KMS-11 (cell line): ENCODE data around the gene LUZP1.

Experiments used
- H2AFZ ChIP-seq: fragments of 200-600 bp; sonication (generic); 2 replicates; pipeline ENCODE4 v1.6.1; 2016; ENCODE audit warnings: antibody characterized with exemption, mixed run types, low read depth
- H3K27ac ChIP-seq: fragments of 200-600 bp; sonication (generic); 2 replicates; pipeline ENCODE4 v1.6.1; 2016; ENCODE audit warnings: mild to moderate bottlenecking, mixed run types
- H3K27me3 ChIP-seq: fragments of 200-600 bp; sonication (generic); 2 replicates; pipeline ENCODE4 v1.6.1; 2017; ENCODE audit warnings: mild to moderate bottlenecking, low read depth, mixed run types, moderate library complexity; ENCODE audit not compliant: insufficient read depth
- H3K36me3 ChIP-seq: fragments of 200-600 bp; sonication (generic); 2 replicates; pipeline ENCODE4 v1.6.1; 2017; ENCODE audit warnings: mild to moderate bottlenecking, mixed run types; ENCODE audit not compliant: insufficient read depth
- H3K4me1 ChIP-seq: fragments of 200-600 bp; sonication (generic); 2 replicates; pipeline ENCODE4 v1.6.1; 2016; ENCODE audit warnings: mild to moderate bottlenecking, low read depth, mixed run types; ENCODE audit not compliant: poor library complexity, severe bottlenecking
- H3K4me2 ChIP-seq: fragments of 200-600 bp; sonication (generic); 2 replicates; pipeline ENCODE4 v1.7.0; 2016; ENCODE audit warnings: mild to moderate bottlenecking, mixed run types
- H3K4me3 ChIP-seq: fragments of 200-600 bp; sonication (generic); IDR thresholded peaks from 2 replicates; pipeline ENCODE4 v1.6.1; 2017; ENCODE audit warnings: low read depth, low read length, mixed read lengths; ENCODE audit not compliant: insufficient read depth
- H3K79me2 ChIP-seq: fragments of 200-600 bp; sonication (generic); 2 replicates; pipeline ENCODE4 v1.6.1; 2016; ENCODE audit warnings: low read depth, mixed run types; ENCODE audit not compliant: insufficient read depth
- H3K9ac ChIP-seq: fragments of 200-600 bp; sonication (generic); 2 replicates; pipeline ENCODE4 v1.6.1; 2016; ENCODE audit warnings: mild to moderate bottlenecking, mixed run types
- H4K20me1 ChIP-seq: fragments of 200-600 bp; sonication (generic); 2 replicates; pipeline ENCODE4 v1.6.1; 2016; ENCODE audit warnings: mild to moderate bottlenecking, mixed run types; ENCODE audit not compliant: insufficient read depth
- CTCF ChIP-seq: fragments of 200-600 bp; sonication (generic); conservative IDR thresholded peaks from 2 replicates; pipeline ENCODE4 v1.6.1; 2017; ENCODE audit warnings: low read depth, mild to moderate bottlenecking, antibody characterized with exemption, low read length, moderate library complexity, mixed read lengths

Gene LUZP1

GRCh38 chr1:23118957-23119792 is 49.5 kb downstream of the LUZP1 start:
- H3K4me2 ChIP-seq, result peak overlapping the region; percentile 29; the same call in 1 of the 2 replicates
- no peak for TF ChIP-seq CTCF
- 0 out of 2 replicates have a peak, but pooled peaks cover 5% of the 10 kb centered on the region for H3K79me2 ChIP-seq

GRCh38 chr1:23118407-23118806 is 50.2 kb downstream of the LUZP1 start:
- Histone ChIP-seq H3K4me1 (peaks cover 38% of the 10 kb centered on the region), H3K27me3 (no peaks in the 10 kb centered on the region), H3K9ac (no peak overlapping the region), H3K4me3 (no peak overlapping the region), H4K20me1 (no peaks in the 10 kb centered on the region), H3K4me2 (no peak overlapping the region), H3K36me3 (no peaks in the 10 kb centered on the region), H3K79me2 (peaks cover 5% of the 10 kb centered on the region; the same call in 1 of the 2 replicates), H3K27ac (no peak overlapping the region), H2AFZ (no peak overlapping the region)
- no peak for TF ChIP-seq CTCF

More at GRCh38 chr1:23118957-23119792, 49.5 kb downstream of the LUZP1 start:
- Histone ChIP-seq H3K9ac (no peak overlapping the region), H3K4me3 (no peak overlapping the region), H3K27me3 (no peaks in the 10 kb centered on the region), H3K4me1 (peaks cover 30% of the 10 kb centered on the region), H3K36me3 (no peaks in the 10 kb centered on the region), H3K27ac (no peak overlapping the region), H4K20me1 (no peaks in the 10 kb centered on the region), H2AFZ (no peak overlapping the region)

GRCh38 chr1:23116921-23117699 is 51.5 kb downstream of the LUZP1 start:
- Histone ChIP-seq H3K9ac (no peak overlapping the region), H3K79me2 (peaks cover 9% of the 10 kb centered on the region; the same call in 1 of the 2 replicates), H2AFZ (no peak overlapping the region), H3K4me2 (no peak overlapping the region), H3K4me3 (no peak overlapping the region), H3K27me3 (no peaks in the 10 kb centered on the region), H3K27ac (no peak overlapping the region), H3K4me1 (peaks cover 51% of the 10 kb centered on the region), H3K36me3 (no peaks in the 10 kb centered on the region), H4K20me1 (no peaks in the 10 kb centered on the region)
- no peak for TF ChIP-seq CTCF

GRCh38 chr1:23116216-23116836 is 52.3 kb downstream of the LUZP1 start:
- Histone ChIP-seq H2AFZ (no peak overlapping the region), H3K4me1 (peaks cover 59% of the 10 kb centered on the region), H3K27ac (no peak overlapping the region), H4K20me1 (no peaks in the 10 kb centered on the region), H3K36me3 (no peaks in the 10 kb centered on the region), H3K4me3 (no peak overlapping the region), H3K9ac (no peak overlapping the region), H3K27me3 (no peaks in the 10 kb centered on the region), H3K4me2 (no peak overlapping the region), H3K79me2 (peaks cover 9% of the 10 kb centered on the region; the same call in 1 of the 2 replicates)
- TF ChIP-seq CTCF, result no peak
